Panc1 (cell line): ENCODE results near the gene RPS6KA1.

ENCODE experiments used
- CTCF ChIP-seq: fragments of 450-650 bp; IDR thresholded peaks from 2 replicates; pipeline ENCODE4 v1.5.1; 2017; ENCODE audit warnings: mild to moderate bottlenecking
- POLR2AphosphoS5 ChIP-seq: IDR thresholded peaks from 2 replicates; pipeline ENCODE4 v1.6.1; 2012; ENCODE audit warnings: mild to moderate bottlenecking, low read depth, low read length, moderate library complexity
- REST ChIP-seq, 2 experiments: IDR thresholded peaks; 2 replicates each; pipeline ENCODE4 v1.6.1; 2011 to 2012; ENCODE audit warnings: low read depth in 2 of 2, control low read depth in 1 of 2, low read length in 1 of 2, mild to moderate bottlenecking in 1 of 2, moderate library complexity in 1 of 2; ENCODE audit not compliant: insufficient read depth in 1 of 2
- SIN3A ChIP-seq: IDR thresholded peaks from 2 replicates; pipeline ENCODE4 v1.6.1; 2012; ENCODE audit warnings: low read depth, mild to moderate bottlenecking, low read length, moderate library complexity, borderline replicate concordance; ENCODE audit not compliant: insufficient read depth
- TCF7L2 ChIP-seq: IDR thresholded peaks from 2 replicates; pipeline ENCODE4 v1.6.1; 2011; ENCODE audit warnings: mild to moderate bottlenecking, low read depth, low read length, inconsistent platforms

GRCh38 chr1:26571381-26571780, 41.8 kb downstream of the RPS6KA1 start:
- no peak for TF ChIP-seq CTCF
- no peak for TF ChIP-seq REST (IDR thresholded peaks at IDR 0.05; ENCODE audit: insufficient read depth in 1 of 2, low read depth in 2 of 2, low read length in 1 of 2)
- TF ChIP-seq SIN3A = no peak
- no peak for TF ChIP-seq TCF7L2
- TF ChIP-seq POLR2AphosphoS5 = no peak
